HCT116 (cell line): ENCODE data around the gene IL18BP. TPM values are rescaled to one million over a fixed set of nuclear protein-coding genes. Genes with fewer than 3 reads are reported as not detected.

Source experiments
- ATAC-seq: fragments of 200-7000 bp; cut with Tn5 transposase; 2 replicates; pipeline ENCODE4 v1.9.1; 2020; ENCODE audit warnings: mild to moderate bottlenecking, moderate library complexity
- BruUV-seq: library from RNA; stranded (reverse); fragments of 400-500 nt; replicated peaks from 2 replicates; lab custom pipeline; 2021; lab: Mats Ljungman, UMichigan
- CTCF ChIA-PET: fragments of 300-600 bp; sonication (Branson Sonifier 250); formaldehyde crosslinking; loops from one replicate; lab custom pipeline; 2021; ENCODE audit warnings: antibody characterized with exemption; lab: Charles Lee
- POLR2A ChIA-PET: fragments of 300-600, 350-600 bp; sonication (Branson Sonifier 250); formaldehyde crosslinking; loops from one replicate; lab custom pipeline; 2021; ENCODE audit warnings: antibody characterized with exemption; lab: Charles Lee
- RAD21 ChIA-PET, 2 experiments: fragments of 300-600 bp; sonication (Branson Sonifier 250); formaldehyde crosslinking; loops; one replicate each; lab custom pipeline; 2023; ENCODE audit warnings: low total read pairs in 2 of 2; ENCODE audit not compliant: uncharacterized antibody in 2 of 2, unreplicated experiment in 2 of 2, low non-redundant PET in 1 of 2; lab: Charles Lee
- DNase-seq: peaks from one replicate; pipeline ENCODE4 v3.0.0-alpha.2; 2010; ENCODE audit warnings: low read depth, low spot score
- H2AFZ ChIP-seq: fragments of 200-600 bp; shearing (Covaris generic), sonication (generic); 2 replicates; pipeline ENCODE4 v1.6.1; 2017; ENCODE audit warnings: low read depth, mixed run types, mixed read lengths, antibody characterized with exemption, low read length; ENCODE audit not compliant: poor library complexity, severe bottlenecking
- H3K27ac ChIP-seq: 2 replicates; pipeline ENCODE4 v1.5.1; 2012; ENCODE audit warnings: low read depth, low read length
- H3K27me3 ChIP-seq: fragments of 200-600 bp; sonication (generic); 2 replicates; pipeline ENCODE4 v1.6.1; 2016; ENCODE audit warnings: mixed run types, low read length, mixed read lengths; ENCODE audit not compliant: insufficient read depth
- H3K36me3 ChIP-seq, 2 experiments: fragments of 200-500 bp in 1 of 2; fragments of 200-600 bp in 1 of 2; sonication (Bioruptor generic) in 1 of 2; sonication (generic) in 1 of 2; 2 replicates each; pipeline versions ENCODE4 v1.5.1 to v1.6.1; 2014 to 2016; ENCODE audit warnings: low read length in 2 of 2, inconsistent platforms in 1 of 2, mixed read lengths in 1 of 2, mixed run types in 1 of 2; ENCODE audit not compliant: insufficient read depth in 2 of 2, control insufficient read depth in 1 of 2
- H3K4me1 ChIP-seq, 2 experiments: fragments of 200-600 bp in 1 of 2; sonication (generic) in 1 of 2; 2 replicates each; pipeline versions ENCODE4 v1.5.1 to v1.6.1; 2012 to 2017; ENCODE audit warnings: low read length in 2 of 2, inconsistent platforms in 1 of 2, mild to moderate bottlenecking in 1 of 2, mixed read lengths in 1 of 2, mixed run types in 1 of 2, moderate library complexity in 1 of 2; ENCODE audit not compliant: insufficient read depth in 2 of 2, control insufficient read depth in 1 of 2
- H3K4me2 ChIP-seq: fragments of 200-600 bp; sonication (generic); 2 replicates; pipeline ENCODE4 v1.6.1; 2017; ENCODE audit warnings: mixed run types, low read length, mixed read lengths
- H3K4me3 ChIP-seq, 2 experiments: fragments of 200-600 bp in 1 of 2; sonication (generic) in 1 of 2; replicated peaks in 1 of 2; 2 replicates each; pipeline ENCODE4 v1.5.1; 2011 to 2016; ENCODE audit warnings: low read length in 2 of 2, control low read depth in 1 of 2, low read depth in 1 of 2, mild to moderate bottlenecking in 1 of 2, mixed read lengths in 1 of 2, mixed run types in 1 of 2
- H3K79me2 ChIP-seq: fragments of 200-600 bp; sonication (generic); 2 replicates; pipeline ENCODE4 v1.6.1; 2017; ENCODE audit warnings: mild to moderate bottlenecking, mixed run types, low read length, moderate library complexity, mixed read lengths; ENCODE audit not compliant: insufficient read depth
- H3K9ac ChIP-seq: fragments of 200-600 bp; sonication (generic); 2 replicates; pipeline ENCODE4 v1.6.1; 2016; ENCODE audit warnings: low read length, mixed read lengths
- H3K9me2 ChIP-seq: fragments of 200-600 bp; sonication (generic), shearing (Covaris generic); 2 replicates; pipeline ENCODE4 v1.6.1; 2017; ENCODE audit warnings: mixed run types, mild to moderate bottlenecking, moderate library complexity; ENCODE audit not compliant: insufficient read depth
- H3K9me3 ChIP-seq, 2 experiments: fragments of 200-500 bp in 1 of 2; fragments of 200-600 bp in 1 of 2; sonication (Bioruptor generic) in 1 of 2; sonication (generic) in 1 of 2; 2 replicates each; pipeline ENCODE4 v1.6.1; 2014 to 2017; ENCODE audit warnings: low read length in 2 of 2, mixed read lengths in 2 of 2, inconsistent platforms in 1 of 2, low read depth in 1 of 2, mild to moderate bottlenecking in 1 of 2, mixed run types in 1 of 2, moderate library complexity in 1 of 2; ENCODE audit not compliant: control insufficient read depth in 1 of 2, insufficient read depth in 1 of 2
- H4K20me1 ChIP-seq: fragments of 200-600 bp; sonication (generic), shearing (Covaris generic); 2 replicates; pipeline ENCODE4 v1.6.1; 2017; ENCODE audit warnings: mixed run types, mild to moderate bottlenecking, moderate library complexity; ENCODE audit not compliant: insufficient read depth
- CBX3 ChIP-seq: IDR thresholded peaks from 2 replicates; pipeline ENCODE4 v1.6.1; 2012; ENCODE audit warnings: low read depth
- CEBPB ChIP-seq: IDR thresholded peaks from 2 replicates; pipeline ENCODE4 v1.6.1; 2012; ENCODE audit warnings: low read depth
- EGR1 ChIP-seq: IDR thresholded peaks from 2 replicates; pipeline ENCODE4 v1.6.1; 2012; ENCODE audit warnings: low read depth
- ELF1 ChIP-seq: IDR thresholded peaks from 2 replicates; pipeline ENCODE4 v1.6.1; 2012; ENCODE audit warnings: low read depth, borderline replicate concordance
- EZH2 ChIP-seq: fragments of 200-600 bp; sonication (generic); IDR thresholded peaks from 2 replicates; pipeline ENCODE4 v1.6.1; 2017; ENCODE audit warnings: antibody characterized with exemption, mixed run types
- FOSL1 ChIP-seq: IDR thresholded peaks from 2 replicates; pipeline ENCODE4 v1.6.1; 2012; ENCODE audit warnings: low read depth
- JUND ChIP-seq: IDR thresholded peaks from 2 replicates; pipeline ENCODE4 v1.6.1; 2012
- POLR2AphosphoS5 ChIP-seq: IDR thresholded peaks from 2 replicates; pipeline ENCODE4 v1.6.1; 2011; ENCODE audit warnings: mild to moderate bottlenecking, low read depth, low read length, moderate library complexity
- RAD21 ChIP-seq: IDR thresholded peaks from 2 replicates; pipeline ENCODE4 v1.6.1; 2012; ENCODE audit warnings: low read depth, mild to moderate bottlenecking
- SP1 ChIP-seq: IDR thresholded peaks from 2 replicates; pipeline ENCODE4 v1.6.1; 2012; ENCODE audit warnings: low read depth
- SRF ChIP-seq: IDR thresholded peaks from 2 replicates; pipeline ENCODE4 v1.6.1; 2012; ENCODE audit warnings: low read depth
- TCF7L2 ChIP-seq: IDR thresholded peaks from 2 replicates; pipeline ENCODE4 v1.7.0; 2011; ENCODE audit warnings: borderline replicate concordance, inconsistent platforms; ENCODE audit not compliant: insufficient read depth, insufficient read length; ENCODE audit errors: extremely low read depth
- ZNF274 ChIP-seq: fragments of 200-500 bp; sonication (Bioruptor generic); IDR thresholded peaks from 2 replicates; pipeline ENCODE4 v1.6.1; 2014; ENCODE audit warnings: mild to moderate bottlenecking, low read depth, low read length, inconsistent platforms
- intact Hi-C: fragments of 100-400 bp; cut with micrococcal nuclease; formaldehyde crosslinking; loops from 2 replicates; pipeline ENCODE4 v1.10.0; 2022
- total RNA-seq: library from RNA; stranded (reverse); gene quantifications from one replicate; pipeline ENCODE4 v1.2.1, GENCODE V29; 2021; ENCODE audit not compliant: unreplicated experiment
- TF ChIP-seq, protein P1 (sequence below): IDR thresholded peaks from 2 replicates; pipeline ENCODE4 v1.6.1; 2012

Gene IL18BP
- total RNA-seq, 1 experiment from 2014 or later: 9.8 TPM

DNA sequence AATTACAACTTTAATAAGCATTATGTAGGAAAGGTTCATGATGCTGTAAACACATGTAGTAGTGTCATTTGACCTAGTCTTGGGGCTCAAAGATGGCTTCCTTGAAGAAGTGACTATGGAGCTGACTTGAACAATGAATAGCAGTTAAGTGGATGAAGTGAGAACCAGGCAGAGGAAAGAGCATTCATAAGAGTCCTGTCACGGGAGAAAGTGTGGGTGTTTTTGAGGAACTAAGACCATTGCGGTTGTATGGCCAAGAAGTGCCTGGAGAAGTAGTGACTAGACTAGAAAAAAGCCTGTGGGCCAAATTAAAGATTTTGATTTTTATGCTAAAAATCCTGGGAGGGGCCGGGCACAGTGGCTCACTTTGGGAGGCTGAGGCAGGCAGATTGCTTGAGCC is 7.2 kb upstream of the IL18BP start:
- CTCF ChIA-PET: no interaction called here
- POLR2A ChIA-PET: no interaction called here
- no peak for DNase-seq
- no peak overlapping the region for H2AFZ ChIP-seq
- no peaks in the 10 kb centered on the region for H3K27me3 ChIP-seq
- no peak overlapping the region for H3K9ac ChIP-seq
- no peaks in the 10 kb centered on the region for H3K9me2 ChIP-seq
- no TSS peak for BruUV-seq
- RAD21 ChIA-PET: no interaction called here
- H3K27ac ChIP-seq: no peak overlapping the region
- H3K9me3 ChIP-seq: no peaks in the 10 kb centered on the region
- peaks cover 0 to 8% of the 10 kb centered on the region in 2 experiments; a peak in 1 of 4 replicates for H3K36me3 ChIP-seq
- H4K20me1 ChIP-seq: no peaks in the 10 kb centered on the region
- ATAC-seq: no peak
- intact Hi-C loops: no loop called here
- H3K4me1 ChIP-seq: no peaks in the 10 kb centered on the region
- no peak overlapping the region for H3K4me3 ChIP-seq
- no peak overlapping the region for H3K4me2 ChIP-seq
- TF ChIP-seq CEBPB (no peak), POLR2AphosphoS5 (no peak), RAD21 (no peak), CBX3 (no peak), TCF7L2 (no peak), FOSL1 (no peak)
- TF ChIP-seq, protein P1, sequence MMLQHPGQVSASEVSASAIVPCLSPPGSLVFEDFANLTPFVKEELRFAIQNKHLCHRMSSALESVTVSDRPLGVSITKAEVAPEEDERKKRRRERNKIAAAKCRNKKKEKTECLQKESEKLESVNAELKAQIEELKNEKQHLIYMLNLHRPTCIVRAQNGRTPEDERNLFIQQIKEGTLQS: no peak
- no peaks in the 10 kb centered on the region; the same call in 1 of the 2 replicates for H3K79me2 ChIP-seq

GRCh38 chr11:71992136-71992730 is 6.5 kb upstream of the IL18BP start:
- no peak overlapping the region for H3K4me3 ChIP-seq
- intact Hi-C loops: no loop called here
- no peak overlapping the region for H3K4me2 ChIP-seq
- H3K9me3 ChIP-seq: no peaks in the 10 kb centered on the region
- no peaks in the 10 kb centered on the region for H3K9me2 ChIP-seq
- DNase-seq (no peak), ATAC-seq (no peak)
- ChIA-PET POLR2A (no interaction called here), RAD21 (no interaction called here), CTCF (no interaction called here)
- H3K36me3 ChIP-seq: peaks cover 0 to 8% of the 10 kb centered on the region in 2 experiments; a peak in 1 of 4 replicates
- no peaks in the 10 kb centered on the region; the same call in 1 of the 2 replicates for H3K79me2 ChIP-seq
- no peak overlapping the region for H3K27ac ChIP-seq
- H3K9ac ChIP-seq: no peak overlapping the region
- no peak overlapping the region for H2AFZ ChIP-seq
- H3K4me1 ChIP-seq: no peaks in the 10 kb centered on the region
- no peaks in the 10 kb centered on the region for H4K20me1 ChIP-seq
- no peaks in the 10 kb centered on the region for H3K27me3 ChIP-seq
- no TSS peak for BruUV-seq
- TF ChIP-seq SP1 (no peak), CEBPB (no peak), JUND (no peak), FOSL1 (no peak), ELF1 (no peak), SRF (no peak), EGR1 (no peak), POLR2AphosphoS5 (no peak), EZH2 (no peak), ZNF274 (no peak), RAD21 (no peak)
